Measurements from ENCODE around the gene WDR7.

WDR7 gene

GRCh38 chr18:56990678-56991077, 339.5 kb downstream of the WDR7 start:
- DNase-seq (ENCODE audit: low read depth in 2 of 2): no peak

- no peak for DNase-seq (ENCODE audit: low read depth in 2 of 2)
Observed at GRCh38 chr18:56992777-56993176, 341.6 kb downstream of the WDR7 start.

GRCh38 chr18:56995579-56996188, 344.5 kb downstream of the WDR7 start:
- DNase-seq (ENCODE audit: low read depth in 2 of 2): no peak

GRCh38 chr18:56997200-56997599, 346.0 kb downstream of the WDR7 start:
- no peak for DNase-seq (ENCODE audit: low read depth in 2 of 2)

- no peak for DNase-seq (ENCODE audit: low read depth in 2 of 2)
Observed at GRCh38 chr18:56999823-57000222, 348.7 kb downstream of the WDR7 start.

- no peak for DNase-seq (ENCODE audit: low read depth in 2 of 2)
Observed at GRCh38 chr18:57002627-57003026, 351.5 kb downstream of the WDR7 start.

GRCh38 chr18:57003342-57003741, 352.2 kb downstream of the WDR7 start:
- DNase-seq (ENCODE audit: low read depth in 2 of 2): no peak

- no peak for DNase-seq (ENCODE audit: low read depth in 2 of 2)
Observed at GRCh38 chr18:57004366-57005121, 353.4 kb downstream of the WDR7 start.

- DNase-seq (ENCODE audit: low read depth in 2 of 2): no peak
Observed at GRCh38 chr18:57008001-57008686, 357.0 kb downstream of the WDR7 start.

- no peak for DNase-seq (ENCODE audit: low read depth in 2 of 2)
Observed at GRCh38 chr18:57009844-57010243, 358.7 kb downstream of the WDR7 start.

GRCh38 chr18:57014772-57015413, 363.7 kb downstream of the WDR7 start:
- DNase-seq (ENCODE audit: low read depth in 2 of 2): no peak

GRCh38 chr18:57015451-57015850, 364.3 kb downstream of the WDR7 start:
- no peak for DNase-seq (ENCODE audit: low read depth in 2 of 2)

- DNase-seq (ENCODE audit: low read depth in 2 of 2): no peak
Observed at GRCh38 chr18:57018845-57019244, 367.7 kb downstream of the WDR7 start.

- DNase-seq (ENCODE audit: low read depth in 2 of 2): no peak
Observed at GRCh38 chr18:57022716-57023115, 371.6 kb downstream of the WDR7 start.

GRCh38 chr18:57023275-57023882, 372.2 kb downstream of the WDR7 start:
- DNase-seq (ENCODE audit: low read depth in 2 of 2): no peak

- DNase-seq (ENCODE audit: low read depth in 2 of 2): no peak
Observed at GRCh38 chr18:57025540-57025939, 374.4 kb downstream of the WDR7 start.

- DNase-seq (ENCODE audit: low read depth in 2 of 2): no peak
Observed at GRCh38 chr18:57026316-57026715, 375.2 kb downstream of the WDR7 start.

GRCh38 chr18:57027190-57027708, 376.1 kb downstream of the WDR7 start:
- DNase-seq (ENCODE audit: low read depth in 2 of 2): no peak

GRCh38 chr18:57029761-57030160, 378.6 kb downstream of the WDR7 start:
- DNase-seq (ENCODE audit: low read depth in 2 of 2): no peak

- no peak for DNase-seq (ENCODE audit: low read depth in 2 of 2)
Observed at GRCh38 chr18:57030417-57030816, 379.3 kb downstream of the WDR7 start.

- DNase-seq (ENCODE audit: low read depth in 2 of 2): no peak
Observed at GRCh38 chr18:57035590-57035989, 384.4 kb downstream of the WDR7 start.

- no peak for DNase-seq (ENCODE audit: low read depth in 2 of 2)
Observed at GRCh38 chr18:57038395-57038794, 387.2 kb downstream of the WDR7 start.
